Spleen (tissue), 11 donors: Measurements from ENCODE around the gene TRPM1. TPM values are rescaled to one million over a fixed set of nuclear protein-coding genes. Genes with fewer than 3 reads are reported as not detected.
"Not testable (repeated sequence)": the region's sequence is repeated elsewhere in the genome, so short reads cannot be mapped to it uniquely, and the experiment has no call there.

Source experiments
- DNase-seq: peaks from one replicate; pipeline ENCODE4 v3.0.0-alpha.2; 2020
- H3K27ac ChIP-seq, 8 donors: fragments of 200-600 bp; sonication (generic) in 7 of 8; 1 replicate in 4 of 8; 2 replicates in 4 of 8; pipeline versions ENCODE4 v1.5.0 to v1.8.0; 2016 to 2021; ENCODE audit warnings: inconsistent platforms in 4 of 8, mild to moderate bottlenecking in 4 of 8, moderate library complexity in 1 of 8
- H3K27me3 ChIP-seq, 7 donors: fragments of 200-600 bp; sonication (generic) in 6 of 7; replicated peaks in 1 of 7; 1 replicate in 4 of 7; 2 replicates in 3 of 7; pipeline versions ENCODE4 v1.5.0 to v1.8.0; 2016 to 2021; ENCODE audit warnings: inconsistent platforms in 3 of 7, mild to moderate bottlenecking in 1 of 7
- H3K36me3 ChIP-seq, 6 donors: fragments of 200-600 bp; sonication (generic) in 5 of 6; 1 replicate in 4 of 6; 2 replicates in 2 of 6; pipeline versions ENCODE4 v1.5.0 to v1.8.0; 2016 to 2021; ENCODE audit warnings: inconsistent platforms in 2 of 6
- H3K4me1 ChIP-seq, 6 donors: fragments of 200-600 bp; sonication (generic) in 5 of 6; 1 replicate in 3 of 6; 2 replicates in 3 of 6; pipeline versions ENCODE4 v1.5.0 to v1.8.0; 2016 to 2021; ENCODE audit warnings: inconsistent platforms in 3 of 6
- H3K4me3 ChIP-seq, 8 donors: fragments of 200-600 bp; sonication (generic) in 7 of 8; 1 replicate in 4 of 8; 2 replicates in 4 of 8; pipeline versions ENCODE4 v1.5.0 to v1.8.0; 2016 to 2021; ENCODE audit warnings: inconsistent platforms in 4 of 8, mild to moderate bottlenecking in 4 of 8, moderate library complexity in 2 of 8
- H3K9me3 ChIP-seq, 8 donors: fragments of 200-600 bp; sonication (generic) in 7 of 8; 1 replicate in 4 of 8; 2 replicates in 4 of 8; pipeline versions ENCODE4 v1.5.0 to v1.8.0; 2016 to 2021; ENCODE audit warnings: inconsistent platforms in 4 of 8
- CTCF ChIP-seq, 11 experiments: fragments of 200-600 bp in 7 of 11; fragments of 450-650 bp in 4 of 11; sonication (generic) in 4 of 11; IDR thresholded peaks in 8 of 11; conservative IDR thresholded peaks in 3 of 11; 1 replicate in 7 of 11; 2 replicates in 4 of 11; pipeline versions ENCODE4 v1.4.0 to v1.8.0; 2016 to 2021; ENCODE audit warnings: antibody characterized with exemption in 11 of 11, inconsistent platforms in 4 of 11, mild to moderate bottlenecking in 1 of 11
- POLR2A ChIP-seq, 3 donors: fragments of 450-650 bp; IDR thresholded peaks; one replicate each; pipeline ENCODE4 v1.5.1; 2017; ENCODE audit warnings: antibody characterized with exemption in 3 of 3, mild to moderate bottlenecking in 1 of 3
- POLR2AphosphoS5 ChIP-seq, 3 donors: sonication (generic); formaldehyde crosslinking; IDR thresholded peaks; one replicate each; pipeline ENCODE4 v1.5.1; 2017; ENCODE audit warnings: antibody characterized with exemption in 3 of 3
- WGBS, 5 donors: extraction: QIAGEN DNeasy Blood & Tissue Kit in 3 of 5; methylation state at CpG; one replicate each; pipeline versions ENCODE4 v1.1.5 to v1.1.7; 2013 to 2018; 5-methylcytosine and 5-hydroxymethylcytosine counted together
- intact Hi-C: fragments of 100-400 bp; cut with DNase I; formaldehyde crosslinking; loops from one replicate; pipeline ENCODE4 v1.15.0; 2023; ENCODE audit warnings: low total_unique reads
- polyA plus RNA-seq, 3 donors: library from polyadenylated mRNA; stranded (reverse); fragments of 200-250 nt; gene quantifications; one replicate each; pipeline ENCODE4 v1.2.1, GENCODE V29; 2013
- total RNA-seq, 7 donors: library from RNA; depleted of rRNA in 3 of 7; stranded (reverse); fragments of >200 nt in 3 of 7; fragmentation: NEBNext Ultra II Directional in 4 of 7; extraction: Animal tissue kit (Norgen Biotek cat#: 25700) in 4 of 7; gene quantifications; one replicate each; pipeline versions ENCODE4 v1.1.0 to v1.2.1, GENCODE V29; 2016 to 2021
- donor health status: healthy with polysubstance abuse.
- donor health status: DM: no; HTN: no; CAD: no; lungs with moderate emphysema.
- donor health status: DM: no; HTN: no; CAD: no.
- donor health status: Bipolar disorder and iron deficiency.
- donor health status: healthy.
- donor health status: DM: no; HTN: no; CAD: no.
- donor health status: DM: yes; HTN: yes; CAD: no.

Gene TRPM1
- total and polyA plus RNA-seq, 10 donors: 0.06 to 0.42 TPM; not detected in 8

- intact Hi-C loops: no loop called here
- no peaks in the 10 kb centered on the region for H3K27me3 ChIP-seq
- no peaks in the 10 kb centered on the region for H3K36me3 ChIP-seq
- no peaks in the 10 kb centered on the region for H3K9me3 ChIP-seq
- no peak for DNase-seq
- TF ChIP-seq CTCF (IDR thresholded peaks at IDR 0.05 in 8 of 11, conservative IDR thresholded peaks at IDR 0.05 in 3 of 11) (no peak), POLR2AphosphoS5 (IDR thresholded peaks at IDR 0.05) (no peak), POLR2A (IDR thresholded peaks at IDR 0.05) (no peak)
- WGBS, 5 donors: 83 to 96% (median 86%) methylated on average over 6 of the region's 6 CpGs
- no peaks in the 10 kb centered on the region for H3K4me1 ChIP-seq
- no peak overlapping the region for H3K4me3 ChIP-seq
- no peak overlapping the region for H3K27ac ChIP-seq
These were observed 10.0 kb downstream of the TRPM1 start for GRCh38 chr15:31091481-31091880.

GRCh38 chr15:31090766-31091165 lies 10.8 kb downstream of the TRPM1 start:
- Histone ChIP-seq H3K4me3 (no peak overlapping the region), H3K9me3 (no peaks in the 10 kb centered on the region), H3K36me3 (no peaks in the 10 kb centered on the region), H3K27me3 (no peaks in the 10 kb centered on the region), H3K4me1 (no peaks in the 10 kb centered on the region), H3K27ac (no peak overlapping the region)
- TF ChIP-seq POLR2A (IDR thresholded peaks at IDR 0.05): no peak
- no peak for TF ChIP-seq POLR2AphosphoS5 (IDR thresholded peaks at IDR 0.05)
- TF ChIP-seq CTCF (IDR thresholded peaks at IDR 0.05 in 8 of 11, conservative IDR thresholded peaks at IDR 0.05 in 3 of 11): no peak
- 78 to 92% (median 83%) methylated on average over 4 of the region's 4 CpGs for WGBS, 5 donors
- intact Hi-C loops: no loop called here
- no peak for DNase-seq

- Histone ChIP-seq H3K4me3 (no peak overlapping the region), H3K9me3 (no peaks in the 10 kb centered on the region), H3K4me1 (no peaks in the 10 kb centered on the region), H3K27ac (no peak overlapping the region), H3K36me3 (no peaks in the 10 kb centered on the region), H3K27me3 (no peaks in the 10 kb centered on the region)
- TF ChIP-seq POLR2A (IDR thresholded peaks at IDR 0.05) (no peak), CTCF (IDR thresholded peaks at IDR 0.05 in 8 of 11, conservative IDR thresholded peaks at IDR 0.05 in 3 of 11) (no peak), POLR2AphosphoS5 (IDR thresholded peaks at IDR 0.05) (no peak)
- no peak for DNase-seq
- intact Hi-C loops: no loop called here
- WGBS, 5 donors: 87 to 95% (median 89%) methylated on average over 9 to 18 of the region's 18 CpGs
These were observed 12.0 kb downstream of the TRPM1 start for GRCh38 chr15:31089368-31090047.

GRCh38 chr15:31088672-31089367 lies 12.7 kb downstream of the TRPM1 start:
- Histone ChIP-seq H3K9me3 (no peaks in the 10 kb centered on the region), H3K4me1 (peaks cover 0 to 4% (median 2%) of the 10 kb centered on the region in 6 donors), H3K27ac (no peak overlapping the region), H3K4me3 (no peak overlapping the region), H3K27me3 (no peaks in the 10 kb centered on the region), H3K36me3 (no peaks in the 10 kb centered on the region)
- intact Hi-C loops: no loop called here
- TF ChIP-seq CTCF (IDR thresholded peaks at IDR 0.05 in 8 of 11, conservative IDR thresholded peaks at IDR 0.05 in 3 of 11) (no peak), POLR2A (IDR thresholded peaks at IDR 0.05) (no peak), POLR2AphosphoS5 (IDR thresholded peaks at IDR 0.05) (no peak)
- DNase-seq: no peak
- 91 to 97% (median 93%) methylated on average over 21 of the region's 21 CpGs for WGBS, 5 donors

- WGBS, 5 donors: 77 to 95% (median 89%) methylated on average over 8 of the region's 8 CpGs
These were observed 13.5 kb downstream of the TRPM1 start for GRCh38 chr15:31088041-31088440.

More at GRCh38 chr15:31088041-31088440, 13.5 kb downstream of the TRPM1 start:
- H3K4me3 ChIP-seq, H3K9me3 ChIP-seq, H3K36me3 ChIP-seq, H3K27me3 ChIP-seq, H3K27ac ChIP-seq, DNase-seq, intact Hi-C loops: not testable (repeated sequence)
- H3K4me1 ChIP-seq: peaks cover 0 to 12% (median 9%) of the 10 kb centered on the region in 6 donors
